A549 (cell line): ENCODE data around the gene UBE3B.

Source experiments
- CTCF ChIP-seq: fragments of >200 bp; sonication (Bioruptor Twin); formaldehyde crosslinking; IDR thresholded peaks from 3 replicates; pipeline ENCODE4 v1.5.1; 2016
- ELK1 ChIP-seq: fragments of 150-350 bp; IDR thresholded peaks from 2 replicates; pipeline ENCODE4 v1.6.1; 2014; ENCODE audit warnings: low read depth, mild to moderate bottlenecking, low read length
- EP300 ChIP-seq, 2 experiments: fragments of >200 bp; sonication (Bioruptor Twin); formaldehyde crosslinking; IDR thresholded peaks; 2 replicates in 1 of 2; 3 replicates in 1 of 2; pipeline ENCODE4 v1.6.1; 2016 to 2017
- JUNB ChIP-seq: fragments of >200 bp; sonication (Bioruptor Twin); formaldehyde crosslinking; IDR thresholded peaks from 2 replicates; pipeline ENCODE4 v1.6.1; 2016
- MYC ChIP-seq: IDR thresholded peaks from 2 replicates; pipeline ENCODE4 v1.6.1; 2012; ENCODE audit warnings: mild to moderate bottlenecking, inconsistent platforms, low read length, improper control_type of control experiment, borderline replicate concordance
- POLR2A ChIP-seq: IDR thresholded peaks from 2 replicates; pipeline ENCODE4 v1.6.1; 2012; ENCODE audit warnings: mild to moderate bottlenecking, low read length
- RAD21 ChIP-seq, 2 experiments: fragments of >200 bp in 1 of 2; sonication (Bioruptor Twin) in 1 of 2; formaldehyde crosslinking in 1 of 2; IDR thresholded peaks in 1 of 2; conservative IDR thresholded peaks in 1 of 2; 2 replicates in 1 of 2; 3 replicates in 1 of 2; pipeline ENCODE4 v1.6.1; 2012 to 2018; ENCODE audit warnings: inconsistent platforms in 1 of 2
- RFX5 ChIP-seq: fragments of 450-650 bp; IDR thresholded peaks from 2 replicates; pipeline ENCODE4 v1.7.1; 2014; ENCODE audit warnings: antibody characterized with exemption, mild to moderate bottlenecking, moderate library complexity
- SMC3 ChIP-seq: fragments of >200 bp; sonication (Bioruptor Twin); formaldehyde crosslinking; IDR thresholded peaks from 3 replicates; pipeline ENCODE4 v1.6.1; 2018; ENCODE audit warnings: inconsistent platforms

DNA sequence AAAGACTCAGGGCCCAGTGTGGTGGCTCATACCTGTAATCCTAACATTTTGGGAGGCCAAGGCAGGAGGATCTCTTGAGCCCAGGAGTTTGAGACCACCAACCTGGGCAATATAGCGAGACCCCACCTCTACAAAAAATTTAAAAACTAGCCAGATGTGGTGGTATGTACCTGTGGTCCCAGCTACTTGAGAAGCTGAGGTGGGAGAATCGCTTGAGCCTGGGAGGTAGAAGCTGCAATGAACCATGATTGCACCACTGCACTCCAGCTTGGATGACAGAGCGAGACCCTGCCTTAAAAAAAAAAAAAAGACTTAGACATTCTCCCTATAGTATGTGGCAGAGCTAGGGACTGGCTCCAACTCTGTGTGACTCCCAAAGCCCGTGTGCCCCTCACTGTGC, 2.9 kb downstream of the UBE3B start:
- no peak for TF ChIP-seq CTCF
- TF ChIP-seq ELK1: no peak
- no peak for TF ChIP-seq RAD21 (conservative IDR thresholded peaks at IDR 0.05 in 1 of 2, IDR thresholded peaks at IDR 0.05 in 1 of 2)
- no peak for TF ChIP-seq POLR2A
- no peak for TF ChIP-seq JUNB
- no peak for TF ChIP-seq EP300 (IDR thresholded peaks at IDR 0.05)
- TF ChIP-seq MYC: no peak
- no peak for TF ChIP-seq SMC3
- TF ChIP-seq RFX5: no peak
